ENCODE measurements around the gene LANCL1. TPM values are rescaled to one million over a fixed set of nuclear protein-coding genes. Genes with fewer than 3 reads are reported as not detected.

The LANCL1 gene
- total RNA-seq, 1 donor from 2014 or later = 55.9 TPM

DNA sequence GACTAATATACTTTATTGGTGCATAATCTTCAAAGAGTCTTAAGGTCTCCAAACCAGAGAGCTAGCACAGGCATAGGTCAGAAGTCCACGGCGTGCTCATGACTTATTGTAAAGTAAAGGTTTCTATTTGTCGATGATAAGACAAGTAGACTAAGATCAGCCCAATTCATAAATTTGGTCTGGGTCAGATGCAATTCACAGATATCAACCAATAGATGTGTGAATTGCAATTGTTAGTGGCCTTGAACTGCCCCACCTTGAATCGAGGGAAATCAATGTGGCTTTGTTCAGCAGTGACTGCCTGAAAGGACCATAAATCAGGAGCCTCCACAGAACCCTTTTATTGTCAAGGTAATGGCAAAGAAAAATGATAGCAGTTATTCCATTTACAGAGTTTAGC, 40.7 kb upstream of the LANCL1 start:
- H3K4me3 Mint-ChIP-seq = no peak overlapping the region
- DNase-seq (ENCODE audit: extremely low spot score, unreplicated experiment) = no peak
- H3K9me3 Mint-ChIP-seq = peaks cover 16% of the 10 kb centered on the region
- no peaks in the 10 kb centered on the region for H3K36me3 Mint-ChIP-seq
- H3K4me1 Mint-ChIP-seq (ENCODE audit: unreplicated experiment) = no peaks in the 10 kb centered on the region
- no peaks in the 10 kb centered on the region for H3K27me3 Mint-ChIP-seq
- TF ChIP-seq, protein P1, sequence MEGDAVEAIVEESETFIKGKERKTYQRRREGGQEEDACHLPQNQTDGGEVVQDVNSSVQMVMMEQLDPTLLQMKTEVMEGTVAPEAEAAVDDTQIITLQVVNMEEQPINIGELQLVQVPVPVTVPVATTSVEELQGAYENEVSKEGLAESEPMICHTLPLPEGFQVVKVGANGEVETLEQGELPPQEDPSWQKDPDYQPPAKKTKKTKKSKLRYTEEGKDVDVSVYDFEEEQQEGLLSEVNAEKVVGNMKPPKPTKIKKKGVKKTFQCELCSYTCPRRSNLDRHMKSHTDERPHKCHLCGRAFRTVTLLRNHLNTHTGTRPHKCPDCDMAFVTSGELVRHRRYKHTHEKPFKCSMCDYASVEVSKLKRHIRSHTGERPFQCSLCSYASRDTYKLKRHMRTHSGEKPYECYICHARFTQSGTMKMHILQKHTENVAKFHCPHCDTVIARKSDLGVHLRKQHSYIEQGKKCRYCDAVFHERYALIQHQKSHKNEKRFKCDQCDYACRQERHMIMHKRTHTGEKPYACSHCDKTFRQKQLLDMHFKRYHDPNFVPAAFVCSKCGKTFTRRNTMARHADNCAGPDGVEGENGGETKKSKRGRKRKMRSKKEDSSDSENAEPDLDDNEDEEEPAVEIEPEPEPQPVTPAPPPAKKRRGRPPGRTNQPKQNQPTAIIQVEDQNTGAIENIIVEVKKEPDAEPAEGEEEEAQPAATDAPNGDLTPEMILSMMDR (conservative IDR thresholded peaks at IDR 0.05) = no peak
- no peak overlapping the region for H3K27ac Mint-ChIP-seq

DNA sequence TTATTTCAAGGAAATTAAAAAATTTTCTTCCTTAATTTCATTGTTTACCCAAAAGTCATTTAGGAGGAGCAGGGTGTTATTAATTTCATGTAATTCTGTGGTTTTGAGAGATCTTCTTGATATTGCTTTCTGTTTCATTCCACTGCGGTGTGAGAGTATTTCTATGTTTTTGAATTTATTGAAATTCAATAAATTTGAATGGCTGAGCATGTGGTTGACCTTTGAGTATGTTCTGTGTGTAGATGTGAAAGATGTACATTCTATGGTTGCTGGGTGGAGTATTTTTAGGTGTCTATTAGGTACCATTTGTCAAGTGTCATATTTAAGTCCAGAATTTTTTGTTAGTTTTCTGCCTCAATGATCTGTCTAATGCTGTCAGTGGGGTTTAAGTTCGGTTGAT, 39.4 kb upstream of the LANCL1 start:
- no peaks in the 10 kb centered on the region for H3K4me1 Mint-ChIP-seq (ENCODE audit: unreplicated experiment)
- DNase-seq (ENCODE audit: extremely low spot score, unreplicated experiment) = no peak
- no peaks in the 10 kb centered on the region for H3K36me3 Mint-ChIP-seq
- TF ChIP-seq, protein P1 (conservative IDR thresholded peaks at IDR 0.05) = no peak
- H3K9me3 Mint-ChIP-seq = peaks cover 16% of the 10 kb centered on the region
- no peak overlapping the region for H3K27ac Mint-ChIP-seq
- H3K27me3 Mint-ChIP-seq = no peaks in the 10 kb centered on the region
- no peak overlapping the region for H3K4me3 Mint-ChIP-seq

DNA sequence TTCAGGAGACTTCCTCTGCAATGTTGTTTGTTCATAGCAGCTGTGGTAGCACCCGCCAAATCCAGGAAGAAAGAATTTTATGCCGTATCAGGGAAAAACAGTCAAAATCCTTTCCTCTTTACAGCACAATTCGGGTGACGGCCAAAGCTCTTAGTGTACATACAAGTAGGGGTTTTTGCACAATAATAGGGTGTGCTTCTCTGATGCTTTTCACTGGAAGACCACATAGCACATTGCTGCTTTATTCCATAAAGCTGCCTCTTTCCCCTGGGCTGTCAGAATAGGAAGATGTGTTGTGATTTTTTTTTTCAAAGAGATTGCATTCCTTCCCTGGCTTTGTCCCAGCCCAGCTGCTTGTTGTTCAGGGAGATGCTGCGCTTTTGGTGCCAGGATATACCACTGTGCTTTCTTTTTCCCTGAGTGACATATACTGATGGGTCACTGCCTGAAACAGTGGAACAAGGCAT, 27.2 kb upstream of the LANCL1 start:
- Mint-ChIP-seq H3K36me3 (peaks cover 5% of the 10 kb centered on the region), H3K4me1 (ENCODE audit: unreplicated experiment) (no peaks in the 10 kb centered on the region), H3K9me3 (peaks cover 11% of the 10 kb centered on the region), H3K27me3 (no peaks in the 10 kb centered on the region), H3K27ac (no peak overlapping the region), H3K4me3 (no peak overlapping the region)
- DNase-seq (ENCODE audit: extremely low spot score, unreplicated experiment) = no peak
- TF ChIP-seq, protein P1 (conservative IDR thresholded peaks at IDR 0.05) = no peak

DNA sequence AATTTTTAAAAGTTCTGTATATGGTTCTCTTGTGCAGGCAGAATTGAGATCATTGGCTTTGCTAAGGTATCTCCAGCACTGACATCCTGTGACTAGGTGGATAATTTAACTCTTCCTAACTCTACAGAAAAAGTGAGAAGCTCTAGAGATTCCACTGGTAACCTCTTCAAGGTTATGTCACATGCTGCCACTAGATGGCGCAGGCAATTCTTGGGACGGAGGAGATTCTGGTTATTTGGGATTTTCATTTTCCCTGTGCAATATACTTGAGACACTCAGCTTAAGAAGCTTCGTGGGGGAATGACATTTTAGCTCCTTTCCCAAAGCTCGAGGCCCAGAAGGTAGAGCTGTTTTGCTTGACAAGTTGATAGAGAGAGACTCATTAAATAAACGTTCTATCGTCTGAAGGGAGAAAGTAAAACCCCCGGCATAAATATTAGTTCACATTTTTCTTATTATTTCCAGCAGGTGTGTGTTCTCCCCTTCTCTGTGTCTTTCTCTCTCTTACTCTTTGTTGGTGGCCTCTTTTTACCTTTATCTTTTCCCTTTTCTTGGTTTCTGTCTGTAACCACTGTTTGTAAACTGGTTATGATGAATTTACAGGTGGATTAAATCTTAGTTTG, 26.6 kb upstream of the LANCL1 start:
- no peak overlapping the region for H3K27ac Mint-ChIP-seq
- H3K9me3 Mint-ChIP-seq = peaks cover 11% of the 10 kb centered on the region
- no peaks in the 10 kb centered on the region for H3K4me1 Mint-ChIP-seq (ENCODE audit: unreplicated experiment)
- H3K27me3 Mint-ChIP-seq = no peaks in the 10 kb centered on the region
- TF ChIP-seq, protein P1 (conservative IDR thresholded peaks at IDR 0.05) = peak; percentile 94
- no peak overlapping the region for H3K4me3 Mint-ChIP-seq
- peaks cover 5% of the 10 kb centered on the region for H3K36me3 Mint-ChIP-seq
- DNase-seq (ENCODE audit: extremely low spot score, unreplicated experiment) = no peak

DNA sequence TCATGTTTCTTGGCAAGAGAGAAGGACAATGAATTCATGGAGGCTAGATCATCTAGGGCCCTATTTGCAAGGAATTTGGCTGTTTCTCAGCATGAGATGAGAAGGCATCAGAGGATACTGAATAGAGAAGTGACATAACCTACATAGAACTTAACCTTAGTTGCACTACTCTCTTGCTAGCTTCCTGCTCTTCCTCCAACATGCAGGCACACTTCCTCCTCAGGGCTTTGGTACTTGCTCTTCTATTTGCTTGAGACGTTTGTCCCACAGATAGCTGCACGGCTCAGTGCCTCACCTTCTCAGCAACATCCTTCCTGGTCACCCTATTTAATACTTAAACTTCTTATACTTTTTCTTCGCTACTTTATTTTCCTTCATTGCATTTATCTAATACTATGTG, 20.0 kb upstream of the LANCL1 start:
- H3K27me3 Mint-ChIP-seq = no peaks in the 10 kb centered on the region
- H3K4me3 Mint-ChIP-seq = no peak overlapping the region
- no peaks in the 10 kb centered on the region for H3K4me1 Mint-ChIP-seq (ENCODE audit: unreplicated experiment)
- TF ChIP-seq, protein P1 (conservative IDR thresholded peaks at IDR 0.05) = no peak
- no peak overlapping the region for H3K27ac Mint-ChIP-seq
- peaks cover 9% of the 10 kb centered on the region for H3K9me3 Mint-ChIP-seq
- no peak for DNase-seq (ENCODE audit: extremely low spot score, unreplicated experiment)
- peaks cover 3% of the 10 kb centered on the region for H3K36me3 Mint-ChIP-seq
